Stimulated activated CD4-positive, alpha-beta T cell treated with anti-CD3 and anti-CD28 coated beads, Interleukin-4, amount 100 ng/mL, for 4 hours (primary cell): Measurements from ENCODE around the gene YPEL4.
A peak's percentile ranks its signal among the peaks of the same experiment; 100 is the strongest.
"Not testable (repeated sequence)": the region's sequence is repeated elsewhere in the genome, so short reads cannot be mapped to it uniquely, and the experiment has no call there.

Experiments
- DNase-seq, 2 experiments: peaks; one replicate each; pipeline ENCODE4 v3.0.0-alpha.2; 2020

Gene YPEL4, protein sequence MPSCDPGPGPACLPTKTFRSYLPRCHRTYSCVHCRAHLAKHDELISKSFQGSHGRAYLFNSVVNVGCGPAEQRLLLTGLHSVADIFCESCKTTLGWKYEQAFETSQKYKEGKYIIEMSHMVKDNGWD

DNA sequence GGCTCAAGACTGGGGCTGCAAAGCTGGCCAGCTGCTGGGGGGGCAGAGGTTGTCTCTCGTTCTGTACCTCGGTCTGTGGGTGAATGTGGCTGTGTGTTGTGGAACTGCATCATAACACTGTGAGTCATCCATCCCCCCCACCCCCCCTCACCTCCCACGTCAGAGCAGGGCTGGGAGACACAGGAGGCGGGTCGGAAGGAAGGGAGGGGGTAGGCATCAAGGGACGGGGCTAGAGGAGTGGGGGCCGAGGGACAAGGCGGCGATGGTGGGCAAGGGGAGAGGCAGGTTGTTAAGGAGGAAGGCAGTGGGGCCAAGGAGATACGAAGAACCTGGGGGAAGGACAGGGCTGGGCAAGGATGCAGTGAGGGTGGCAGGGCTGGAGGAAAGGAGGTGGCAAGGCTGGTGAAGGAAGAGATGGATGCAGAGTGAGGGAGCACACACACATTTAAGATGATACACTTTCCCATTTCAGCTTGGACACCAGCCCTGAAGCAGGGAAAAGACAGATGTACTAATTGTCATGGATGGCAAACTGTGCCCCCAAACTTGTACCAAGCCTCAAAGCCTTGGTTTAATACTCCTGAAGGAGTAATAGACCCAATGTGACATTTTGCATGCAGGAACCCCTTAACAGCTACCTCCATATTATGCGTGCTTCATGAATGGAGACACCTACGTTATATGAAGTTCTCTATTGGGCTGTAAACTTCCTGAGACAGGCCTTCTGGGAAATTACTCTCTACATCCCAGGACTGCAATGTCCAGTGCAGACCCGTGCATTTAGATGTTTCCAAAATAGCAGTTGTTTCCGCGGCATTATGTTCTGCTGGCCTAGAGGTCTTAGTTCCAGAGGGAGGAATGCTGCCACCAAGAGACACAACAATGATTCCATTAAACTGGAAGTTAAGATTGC lies at the start of gene YPEL4:
YPEL4 (minus strand) TSS at position 87 of the 913 bp plus-strand sequence. CDS start 2,805 bp downstream, outside the sequence.
- peak; percentile 44 to 72 for DNase-seq

- no peak for DNase-seq
Measured at GRCh38 chr11:57698843-57699365, 49.2 kb upstream of the YPEL4 start.

DNA sequence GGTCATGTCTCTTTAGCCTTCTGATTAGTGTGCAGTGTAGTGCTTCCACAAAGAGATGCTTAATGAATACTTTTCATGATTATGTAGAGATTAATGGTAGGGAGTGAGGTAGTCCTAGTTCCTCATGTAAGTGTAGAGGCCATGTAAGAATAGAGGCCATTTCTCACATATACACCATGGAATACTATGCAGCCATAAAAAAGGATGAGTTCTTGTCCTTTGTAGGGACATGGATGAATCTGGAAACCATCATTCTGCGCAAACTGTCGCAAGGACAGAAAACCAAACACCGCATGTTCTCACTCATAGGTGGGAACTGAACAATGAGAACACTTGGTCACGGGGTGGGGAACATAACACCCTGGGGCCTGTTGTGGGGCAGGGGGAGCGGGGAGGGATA lies 40.8 kb upstream of the YPEL4 start:
- DNase-seq: not testable (repeated sequence)

DNA sequence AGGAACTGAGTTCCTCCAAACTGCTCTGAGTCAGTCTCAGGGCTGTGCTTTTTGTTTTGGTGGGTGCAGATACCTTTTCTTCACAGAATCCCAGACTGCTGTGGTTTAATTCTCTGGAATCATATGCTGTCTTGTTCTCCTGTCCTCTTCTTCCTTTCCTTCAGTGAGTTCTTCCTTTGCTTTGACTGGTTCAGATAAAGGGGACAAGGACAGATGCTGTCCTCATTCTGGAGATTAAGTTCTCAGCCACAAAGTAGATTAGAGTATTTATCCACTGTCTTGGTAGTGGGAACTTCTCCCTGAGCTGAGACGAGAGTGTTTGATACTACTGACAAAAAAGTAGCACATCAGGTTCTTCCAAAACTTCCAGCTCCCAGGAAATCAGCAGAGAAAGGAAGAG lies 31.5 kb upstream of the YPEL4 start:
- no peak for DNase-seq

DNA sequence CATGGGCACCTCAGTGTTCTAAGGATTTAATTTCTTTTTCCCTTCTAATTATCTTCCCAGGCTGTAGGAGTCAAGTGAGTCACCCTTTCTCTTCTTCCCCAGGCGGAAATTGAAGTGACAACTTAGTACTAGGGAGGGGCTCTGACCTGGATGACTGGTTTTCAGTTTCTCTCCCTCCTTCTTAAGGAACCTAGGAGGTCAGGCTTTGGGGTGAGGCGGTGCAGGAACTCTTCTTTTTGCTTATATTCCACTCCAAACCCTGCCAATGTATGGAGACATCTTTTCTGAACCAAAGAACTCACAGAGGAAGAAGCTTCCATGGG lies 30.8 kb upstream of the YPEL4 start:
- DNase-seq: no peak

DNA sequence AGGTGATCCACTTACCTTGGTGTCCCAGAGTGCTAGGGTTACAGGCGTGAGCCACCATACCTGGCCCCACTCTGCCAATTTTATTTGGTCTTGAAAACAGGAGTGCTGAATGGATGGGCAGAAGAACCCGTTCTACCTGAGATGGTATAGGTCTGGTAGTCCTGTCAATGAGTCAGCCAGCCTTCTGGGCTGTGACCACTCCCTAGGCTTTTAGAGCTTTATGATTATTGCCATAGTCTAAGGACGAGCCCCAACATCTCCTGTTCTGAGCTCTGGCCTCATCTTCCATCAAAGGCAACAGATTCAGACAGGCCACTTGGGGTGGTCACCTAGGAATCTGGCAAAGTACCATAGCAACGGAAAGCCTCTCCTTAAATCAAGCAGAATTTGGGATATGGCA lies 29.7 kb upstream of the YPEL4 start:
- no peak for DNase-seq

DNA sequence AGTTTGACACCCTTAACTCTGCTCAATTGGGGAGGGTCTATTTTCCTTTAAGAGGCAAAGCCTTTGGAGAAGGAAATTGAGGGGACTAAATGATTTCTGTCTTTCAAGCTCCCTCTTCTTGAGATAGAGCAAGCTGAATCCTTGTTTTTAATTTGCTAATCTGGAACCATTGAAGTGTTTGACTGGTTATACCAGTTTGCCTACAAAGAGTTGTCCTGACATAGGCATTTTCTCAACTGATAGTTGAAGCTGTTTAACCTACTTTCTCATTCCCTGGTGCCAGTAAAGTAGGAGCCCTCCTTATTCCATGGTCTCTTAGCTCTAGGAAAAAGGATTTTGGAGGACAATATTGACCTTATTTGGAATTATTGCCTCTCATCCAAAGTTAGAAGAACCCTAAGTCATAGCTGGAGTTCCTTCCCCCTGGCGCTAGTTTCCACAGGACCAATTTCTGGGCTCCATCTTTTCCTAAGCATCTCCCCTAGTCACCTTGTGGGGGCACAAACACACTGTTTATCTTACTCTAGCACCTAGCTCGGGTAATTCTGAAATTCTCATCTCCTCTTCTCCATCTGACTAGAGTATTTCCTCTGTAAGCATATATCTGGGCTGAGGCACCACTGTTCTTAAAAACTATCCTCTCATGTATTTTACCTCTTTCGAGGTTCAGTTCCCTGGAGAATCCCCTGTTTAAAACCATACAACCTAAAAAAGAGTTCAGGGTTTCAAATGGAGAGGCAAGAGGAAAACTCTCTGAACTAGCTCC lies 25.6 kb upstream of the YPEL4 start:
- DNase-seq: no peak

DNA sequence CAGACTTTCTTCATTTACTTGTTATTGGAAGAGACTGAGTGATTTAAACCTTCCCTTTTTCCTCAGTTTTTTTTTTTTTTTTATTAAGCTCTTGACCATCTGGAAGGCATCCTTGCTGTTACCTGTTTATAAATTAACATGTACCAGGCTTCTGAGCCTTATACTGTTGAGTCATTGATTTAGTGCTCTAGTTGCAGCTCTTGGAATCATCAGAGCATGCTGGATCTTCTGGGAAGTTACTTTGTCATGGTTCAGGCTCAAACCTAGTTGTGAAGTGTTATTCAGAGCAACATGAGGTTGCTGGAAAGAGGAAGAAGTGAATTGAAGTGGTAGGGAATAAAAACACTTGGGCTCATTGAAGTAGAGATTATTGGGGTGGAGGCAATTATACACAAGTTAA lies 24.5 kb upstream of the YPEL4 start:
- no peak for DNase-seq

DNA sequence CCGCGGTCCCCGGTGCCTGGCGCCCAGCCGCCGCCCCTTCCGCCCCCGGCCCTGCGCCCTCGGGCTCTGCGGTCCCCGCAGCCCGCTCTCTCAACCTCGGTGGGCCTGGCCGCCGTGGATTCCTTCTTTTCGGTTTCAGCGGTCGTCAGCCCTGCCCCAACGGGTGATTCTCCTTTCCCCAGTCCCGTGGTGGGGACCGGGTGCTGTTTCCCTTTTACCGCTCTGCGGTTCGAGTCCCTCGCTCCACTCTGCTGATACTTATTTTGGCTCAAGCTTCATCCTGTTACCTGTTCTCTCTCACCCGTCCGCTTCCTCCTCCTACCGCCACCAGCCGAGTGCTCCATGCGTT lies 18.7 kb upstream of the YPEL4 start:
- DNase-seq: peak in 1 of 2 experiments; percentile 27

GRCh38 chr11:57667736-57668433 lies 18.2 kb upstream of the YPEL4 start, which contains the start of gene ZDHHC5:
ZDHHC5 (plus strand) TSS chr11:57668114; CDS start chr11:57673091, 4,977 bp downstream.
- peak; percentile 98 to 100 for DNase-seq

DNA sequence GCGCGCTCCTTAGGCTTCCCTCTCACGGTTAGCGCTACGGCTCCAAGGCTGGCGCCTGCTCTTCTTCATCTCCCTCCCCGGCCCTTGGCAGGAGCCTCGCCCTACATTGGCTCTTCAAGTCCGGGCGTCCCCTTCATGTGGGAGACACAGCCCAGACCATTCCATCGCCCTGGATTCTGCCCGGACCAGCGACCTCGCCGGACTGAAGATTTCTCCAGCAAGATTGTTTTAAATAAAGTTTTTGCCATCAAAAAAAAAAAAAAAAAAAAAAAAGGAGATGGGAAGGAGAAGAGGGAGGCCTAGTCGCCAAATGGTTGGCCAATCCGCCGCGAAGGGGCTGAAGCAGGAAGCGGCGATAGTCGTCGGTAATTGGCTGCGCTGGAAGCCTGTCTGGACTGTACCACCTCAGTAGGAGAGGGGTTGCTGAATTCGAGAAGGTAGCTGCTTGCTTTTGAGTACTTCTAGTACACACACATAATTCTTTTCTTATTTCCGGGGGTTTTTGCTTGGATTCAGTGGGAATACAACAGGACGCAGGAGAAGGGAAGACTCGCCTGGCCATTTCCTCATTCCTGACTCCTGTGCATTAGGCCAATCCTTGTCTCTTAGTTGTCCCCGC lies 17.5 kb upstream of the YPEL4 start:
- DNase-seq: peak; percentile 82 to 96

DNA sequence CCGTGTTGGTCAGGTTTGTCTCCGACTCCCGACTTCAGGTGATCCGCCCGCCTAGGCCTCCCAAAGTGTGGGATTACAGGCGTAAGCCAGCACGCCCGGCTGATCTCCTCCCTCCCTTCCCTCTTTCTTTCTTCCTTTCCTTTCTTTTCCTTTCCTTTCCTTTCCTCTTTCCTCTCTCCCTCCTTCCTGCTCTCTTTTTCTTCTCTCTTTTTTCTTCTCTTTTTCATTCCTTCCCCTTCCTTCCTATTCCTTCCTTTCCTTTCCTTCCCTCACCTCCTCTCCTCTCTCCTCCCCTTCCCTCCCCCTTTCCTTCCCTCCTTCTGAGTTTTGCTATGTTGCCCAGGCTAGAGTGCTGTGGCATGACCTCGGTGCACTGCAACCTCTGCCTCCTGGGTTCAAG lies 14.3 kb upstream of the YPEL4 start:
- DNase-seq: no peak

GRCh38 chr11:57662893-57663292 lies 13.2 kb upstream of the YPEL4 start:
- DNase-seq: no peak

GRCh38 chr11:57659669-57660068 lies 10.0 kb upstream of the YPEL4 start:
- DNase-seq: no peak

DNA sequence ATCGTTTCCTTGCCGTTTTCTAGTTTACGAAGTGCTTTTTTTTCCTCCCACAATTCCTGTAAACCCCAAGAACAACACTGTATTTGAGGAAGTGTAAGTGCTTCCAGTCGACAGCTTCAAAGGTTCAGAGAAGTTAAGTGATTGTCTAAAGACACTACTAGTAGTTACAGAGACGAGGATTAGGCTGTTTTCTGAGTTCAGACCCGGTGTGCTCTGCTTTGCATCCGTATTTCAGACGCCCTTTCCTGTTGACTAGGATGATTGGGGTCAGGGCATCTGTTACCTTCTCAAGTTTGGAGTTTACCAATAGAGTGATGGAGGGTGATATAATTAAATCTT lies 8.3 kb upstream of the YPEL4 start:
- DNase-seq: no peak

DNA sequence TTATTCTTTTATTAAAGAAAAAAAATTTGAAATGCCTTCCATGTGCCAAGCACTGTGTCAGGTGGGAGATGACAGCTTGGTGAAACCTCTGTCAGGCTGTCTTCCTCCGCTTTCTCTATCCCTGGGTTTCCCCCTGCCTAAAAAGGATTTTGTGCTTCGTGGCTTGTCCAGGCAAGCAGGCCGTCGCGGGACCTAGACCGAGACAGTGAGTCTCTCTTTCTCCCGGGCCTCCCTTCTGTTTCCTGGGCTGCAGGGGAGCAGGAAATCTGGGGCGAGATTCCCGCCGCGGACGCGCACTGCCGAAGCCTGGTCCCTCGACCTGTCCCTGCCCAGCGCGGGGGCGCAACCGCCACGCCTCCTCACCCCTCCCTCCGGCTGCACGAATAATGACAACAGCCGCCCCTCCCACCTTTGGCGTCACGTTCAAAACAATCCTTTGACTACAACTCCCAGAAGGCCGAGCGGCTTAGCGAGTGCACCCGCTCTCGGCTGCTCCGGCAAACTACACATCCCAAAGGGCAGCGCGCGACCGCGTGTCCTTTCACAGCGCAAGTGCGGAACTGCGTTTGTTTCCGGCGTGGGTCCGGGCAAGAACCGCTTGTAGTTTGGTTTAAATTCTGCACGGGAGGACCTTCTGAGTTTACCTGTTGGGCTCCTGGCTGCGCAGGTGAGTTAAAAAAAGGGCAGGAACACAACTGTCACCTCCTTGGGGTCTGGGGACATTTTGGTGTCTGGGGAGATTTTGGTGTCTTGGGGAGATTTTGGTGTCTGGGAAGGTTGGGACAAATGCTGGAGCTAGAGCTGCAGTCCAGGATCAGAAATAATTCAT lies 7.7 kb upstream of the YPEL4 start, which contains the start of gene CLP1:
CLP1 (plus strand) TSS at position 569 of the 829 bp plus-strand sequence. CDS start 1,715 bp downstream, outside the sequence.
- peak; percentile 96 to 99 for DNase-seq

DNA sequence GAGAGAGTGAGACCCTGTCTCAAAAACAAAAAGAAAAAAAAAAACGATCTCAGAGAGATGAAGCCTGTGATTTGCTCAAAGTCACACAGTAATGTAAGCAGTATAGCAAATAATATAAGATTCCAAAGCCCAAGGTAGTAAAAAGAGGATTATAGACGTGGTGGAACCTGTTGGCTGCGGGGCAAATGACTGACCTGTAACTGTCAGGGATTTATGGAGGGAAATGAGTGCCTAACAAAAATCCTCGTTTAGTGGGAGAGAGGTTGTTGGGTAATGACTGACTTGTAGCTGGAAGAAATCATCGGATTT lies 7.1 kb upstream of the YPEL4 start:
- DNase-seq: no peak

DNA sequence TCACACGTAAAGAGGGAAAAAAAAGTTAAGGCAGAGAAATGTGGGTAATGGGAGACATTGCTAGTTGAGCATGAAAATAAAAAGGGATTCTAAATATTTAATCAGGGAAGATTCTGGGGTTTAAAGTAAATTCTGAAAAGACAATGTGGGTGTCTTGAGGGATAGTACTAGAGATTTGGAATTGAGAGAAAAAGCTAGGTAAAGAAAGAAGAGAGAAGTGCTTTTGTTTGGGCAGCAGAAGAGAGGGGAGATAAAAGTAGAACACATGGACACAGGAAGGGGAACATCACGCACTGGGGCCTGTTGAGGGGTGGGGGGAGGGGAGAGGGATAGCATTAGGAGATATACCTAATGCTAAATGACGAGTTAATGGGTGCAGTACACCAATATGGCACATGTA lies 3.5 kb upstream of the YPEL4 start:
- DNase-seq: no peak

DNA sequence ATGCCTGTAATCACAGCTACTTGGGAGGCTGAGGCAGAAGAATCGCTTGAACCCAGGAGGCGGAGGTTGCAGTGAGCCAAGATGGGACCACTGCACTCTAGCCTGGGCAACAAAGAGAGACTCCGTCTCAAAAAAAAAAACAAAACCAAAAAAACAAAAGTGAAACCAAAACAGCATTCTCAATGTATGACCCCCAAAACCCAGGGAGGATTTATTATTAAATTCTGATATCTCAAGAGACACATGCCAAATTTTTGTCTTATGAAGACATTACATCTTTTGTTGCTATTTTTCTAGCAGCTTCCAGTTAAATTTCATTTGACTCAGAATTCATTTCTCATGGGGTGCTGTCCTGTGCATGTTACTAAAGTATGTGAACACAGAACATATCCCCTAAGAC lies 3.0 kb upstream of the YPEL4 start:
- DNase-seq: no peak

- not testable (repeated sequence) for DNase-seq
Measured at GRCh38 chr11:57652230-57652629, 2.5 kb upstream of the YPEL4 start.

GRCh38 chr11:57651408-57651807 lies 1.7 kb upstream of the YPEL4 start:
- no peak for DNase-seq

GRCh38 chr11:57650739-57651090 lies 1.0 kb upstream of the YPEL4 start:
- no peak for DNase-seq
